Vagina (tissue), 2 donors: ENCODE results near the gene LPXN.

Experiments used
- CTCF ChIP-seq, 3 experiments: fragments of 450-650 bp in 2 of 3; fragments of 200-600 bp in 1 of 3; sonication (generic) in 1 of 3; IDR thresholded peaks; one replicate each; pipeline ENCODE4 v1.5.1; 2017 to 2019; ENCODE audit warnings: antibody characterized with exemption in 3 of 3, mild to moderate bottlenecking in 2 of 3, moderate library complexity in 2 of 3
- POLR2A ChIP-seq, 2 donors: fragments of 450-650 bp; IDR thresholded peaks; one replicate each; pipeline ENCODE4 v1.6.1; 2017; ENCODE audit warnings: antibody characterized with exemption in 2 of 2, mild to moderate bottlenecking in 2 of 2, moderate library complexity in 2 of 2
- POLR2AphosphoS5 ChIP-seq, 2 donors: sonication (generic); formaldehyde crosslinking; IDR thresholded peaks; one replicate each; pipeline ENCODE4 v1.9.0; 2017; ENCODE audit warnings: antibody characterized with exemption in 2 of 2, mild to moderate bottlenecking in 2 of 2, low read depth in 1 of 2; ENCODE audit not compliant: insufficient read depth in 1 of 2

GRCh38 chr11:58490827-58491226 is 84.8 kb downstream of the LPXN start:
- TF ChIP-seq CTCF (IDR thresholded peaks at IDR 0.05) (no peak), POLR2AphosphoS5 (IDR thresholded peaks at IDR 0.05; ENCODE audit: insufficient read depth in 1 of 2, low read depth in 1 of 2) (no peak), POLR2A (IDR thresholded peaks at IDR 0.05) (no peak)
